Hepatocyte (in vitro differentiated cells): ENCODE data around the gene ERCC6L. TPM values are rescaled to one million over a fixed set of nuclear protein-coding genes. Genes with fewer than 3 reads are reported as not detected.

Experiments used
- DNase-seq: peaks from one replicate; pipeline ENCODE4 v3.0.0-alpha.2; 2016; ENCODE audit warnings: low spot score
- H2AFZ ChIP-seq: fragments of 200-600 bp; sonication (generic); 2 replicates; pipeline ENCODE4 v1.6.0; 2016; ENCODE audit warnings: antibody characterized with exemption, mild to moderate bottlenecking
- H3K27ac ChIP-seq: fragments of 200-600 bp; sonication (generic); 2 replicates; pipeline ENCODE4 v1.5.1; 2016; ENCODE audit warnings: mild to moderate bottlenecking
- H3K27me3 ChIP-seq: fragments of 200-600 bp; sonication (generic); 2 replicates; pipeline ENCODE4 v1.6.1; 2016
- H3K36me3 ChIP-seq: fragments of 200-600 bp; sonication (generic); replicated peaks from 2 replicates; pipeline ENCODE4 v1.5.1; 2016; ENCODE audit warnings: low read depth; ENCODE audit not compliant: insufficient read depth
- H3K4me1 ChIP-seq: fragments of 200-600 bp; sonication (generic); 2 replicates; pipeline ENCODE4 v1.5.1; 2016; ENCODE audit warnings: mild to moderate bottlenecking, moderate library complexity; ENCODE audit not compliant: insufficient read depth
- H3K4me2 ChIP-seq: fragments of 200-600 bp; sonication (generic); 2 replicates; pipeline ENCODE4 v1.6.0; 2016
- H3K4me3 ChIP-seq: fragments of 200-600 bp; sonication (generic); 2 replicates; pipeline ENCODE4 v1.5.1; 2016; ENCODE audit warnings: mild to moderate bottlenecking
- H3K79me2 ChIP-seq: fragments of 200-600 bp; sonication (generic); 2 replicates; pipeline ENCODE4 v1.6.0; 2017; ENCODE audit warnings: mild to moderate bottlenecking
- H3K9me2 ChIP-seq: fragments of 200-600 bp; sonication (generic); replicated peaks from 2 replicates; pipeline ENCODE4 v1.6.0; 2017; ENCODE audit warnings: mild to moderate bottlenecking; ENCODE audit not compliant: insufficient read depth
- H3K9me3 ChIP-seq: fragments of 200-600 bp; sonication (generic); 2 replicates; pipeline ENCODE4 v1.5.1; 2016; ENCODE audit warnings: low read depth, mild to moderate bottlenecking
- H4K20me1 ChIP-seq: fragments of 200-600 bp; sonication (generic); 2 replicates; pipeline ENCODE4 v1.6.0; 2016; ENCODE audit warnings: mild to moderate bottlenecking; ENCODE audit not compliant: insufficient read depth, poor library complexity, severe bottlenecking
- EZH2 ChIP-seq: fragments of 200-600 bp; sonication (generic); IDR thresholded peaks from 2 replicates; pipeline ENCODE4 v1.6.1; 2016; ENCODE audit warnings: antibody characterized with exemption, mild to moderate bottlenecking, borderline replicate concordance
- EZH2phosphoT487 ChIP-seq: fragments of 200-600 bp; sonication (generic); IDR thresholded peaks from one replicate; pipeline ENCODE4 v1.6.1; 2018; ENCODE audit warnings: antibody characterized with exemption, mild to moderate bottlenecking, low read depth, moderate library complexity; ENCODE audit not compliant: unreplicated experiment, severe bottlenecking
- WGBS: methylation state at CpG from one replicate; pipeline ENCODE4 v1.1.6; 2016; ENCODE audit warnings: low lambda C conversion rate; ENCODE audit errors: missing lambda C conversion rate; 5-methylcytosine and 5-hydroxymethylcytosine counted together
- polyA plus RNA-seq: library from polyadenylated mRNA; unstranded; fragments of >200 nt; fragmentation: Nextera tagmentation; extraction: Ambion mirVana; gene quantifications from 2 replicates; pipeline ENCODE4 v1.2.1, GENCODE V29; 2016
- total RNA-seq: library from RNA; depleted of rRNA; stranded (reverse); fragments of >200 nt; gene quantifications from 2 replicates; pipeline ENCODE4 v1.2.3, GENCODE V29; 2014
- TF ChIP-seq, protein P1 (sequence below): fragments of 200-600 bp; sonication (generic); IDR thresholded peaks from 2 replicates; pipeline ENCODE4 v1.5.1; 2016; ENCODE audit warnings: antibody characterized with exemption, mild to moderate bottlenecking; ENCODE audit not compliant: poor library complexity

ERCC6L gene
- total and polyA plus RNA-seq, 2 experiments from 2014 or later, result 0.51 to 1.5 TPM

DNA sequence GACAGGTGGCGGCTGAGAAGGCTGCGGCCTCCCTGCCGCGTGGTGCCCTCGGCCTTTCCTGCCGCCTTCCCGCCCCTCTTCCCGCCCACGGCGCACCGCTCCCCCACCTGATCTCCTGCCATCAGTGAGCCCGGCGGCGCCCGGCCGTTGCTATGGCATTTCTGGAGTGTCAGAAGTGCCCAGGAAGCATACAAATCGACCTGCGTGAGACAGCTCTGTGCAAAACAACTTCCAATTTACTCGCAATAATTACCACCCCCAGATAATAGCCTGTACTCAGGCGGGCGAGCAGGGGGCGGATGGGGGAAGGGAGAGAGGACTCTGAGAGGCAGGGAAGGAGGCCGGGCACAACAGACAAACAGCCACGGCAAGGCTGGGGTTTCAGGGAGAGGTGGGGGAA lies 16.6 kb upstream of the ERCC6L start:
- Histone ChIP-seq H3K79me2 (no peaks in the 10 kb centered on the region), H3K4me1 (no peaks in the 10 kb centered on the region), H3K4me3 (no peak overlapping the region), H3K9me3 (no peaks in the 10 kb centered on the region), H4K20me1 (no peaks in the 10 kb centered on the region), H3K9me2 (no peaks in the 10 kb centered on the region), H3K27me3 (no peaks in the 10 kb centered on the region), H3K27ac (no peak overlapping the region), H2AFZ (no peak overlapping the region), H3K4me2 (peak overlapping the region; percentile 67), H3K36me3 (no peaks in the 10 kb centered on the region)
- DNase-seq, result no peak
- WGBS, result 35% methylated on average over 21 of the region's 24 CpGs
- TF ChIP-seq, protein P1, sequence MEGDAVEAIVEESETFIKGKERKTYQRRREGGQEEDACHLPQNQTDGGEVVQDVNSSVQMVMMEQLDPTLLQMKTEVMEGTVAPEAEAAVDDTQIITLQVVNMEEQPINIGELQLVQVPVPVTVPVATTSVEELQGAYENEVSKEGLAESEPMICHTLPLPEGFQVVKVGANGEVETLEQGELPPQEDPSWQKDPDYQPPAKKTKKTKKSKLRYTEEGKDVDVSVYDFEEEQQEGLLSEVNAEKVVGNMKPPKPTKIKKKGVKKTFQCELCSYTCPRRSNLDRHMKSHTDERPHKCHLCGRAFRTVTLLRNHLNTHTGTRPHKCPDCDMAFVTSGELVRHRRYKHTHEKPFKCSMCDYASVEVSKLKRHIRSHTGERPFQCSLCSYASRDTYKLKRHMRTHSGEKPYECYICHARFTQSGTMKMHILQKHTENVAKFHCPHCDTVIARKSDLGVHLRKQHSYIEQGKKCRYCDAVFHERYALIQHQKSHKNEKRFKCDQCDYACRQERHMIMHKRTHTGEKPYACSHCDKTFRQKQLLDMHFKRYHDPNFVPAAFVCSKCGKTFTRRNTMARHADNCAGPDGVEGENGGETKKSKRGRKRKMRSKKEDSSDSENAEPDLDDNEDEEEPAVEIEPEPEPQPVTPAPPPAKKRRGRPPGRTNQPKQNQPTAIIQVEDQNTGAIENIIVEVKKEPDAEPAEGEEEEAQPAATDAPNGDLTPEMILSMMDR, result no peak
- TF ChIP-seq EZH2phosphoT487, result no peak
- TF ChIP-seq EZH2, result no peak

DNA sequence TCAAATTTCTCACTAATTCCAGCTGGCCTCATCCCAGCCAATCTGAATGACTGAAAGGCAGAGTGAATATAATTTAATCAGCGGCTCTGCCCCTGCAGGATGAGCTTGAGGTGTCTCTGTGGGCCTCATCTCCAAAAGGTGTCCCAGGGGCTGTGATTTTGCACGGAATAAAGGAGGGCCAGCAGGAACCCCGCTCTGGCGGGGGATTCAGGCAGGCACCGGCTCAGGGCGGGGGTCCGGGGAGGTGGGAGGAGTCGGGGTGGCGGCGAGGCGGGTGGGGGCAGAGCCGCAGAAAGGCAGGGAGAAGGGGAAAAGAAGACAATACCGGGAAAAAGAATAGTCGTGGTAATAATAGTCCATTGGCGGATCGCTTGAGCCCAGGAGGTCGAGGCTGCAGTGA lies 16.0 kb upstream of the ERCC6L start:
- TF ChIP-seq EZH2phosphoT487 (no peak), EZH2 (no peak)
- TF ChIP-seq, protein P1, result no peak
- Histone ChIP-seq H4K20me1 (no peaks in the 10 kb centered on the region), H2AFZ (no peak overlapping the region), H3K4me2 (peak overlapping the region; percentile 67), H3K36me3 (no peaks in the 10 kb centered on the region), H3K9me2 (no peaks in the 10 kb centered on the region), H3K4me1 (no peaks in the 10 kb centered on the region), H3K27me3 (no peaks in the 10 kb centered on the region), H3K27ac (no peak overlapping the region), H3K4me3 (no peak overlapping the region), H3K9me3 (no peaks in the 10 kb centered on the region), H3K79me2 (no peaks in the 10 kb centered on the region)
- 45% methylated on average over 8 of the region's 17 CpGs for WGBS
- no peak for DNase-seq

DNA sequence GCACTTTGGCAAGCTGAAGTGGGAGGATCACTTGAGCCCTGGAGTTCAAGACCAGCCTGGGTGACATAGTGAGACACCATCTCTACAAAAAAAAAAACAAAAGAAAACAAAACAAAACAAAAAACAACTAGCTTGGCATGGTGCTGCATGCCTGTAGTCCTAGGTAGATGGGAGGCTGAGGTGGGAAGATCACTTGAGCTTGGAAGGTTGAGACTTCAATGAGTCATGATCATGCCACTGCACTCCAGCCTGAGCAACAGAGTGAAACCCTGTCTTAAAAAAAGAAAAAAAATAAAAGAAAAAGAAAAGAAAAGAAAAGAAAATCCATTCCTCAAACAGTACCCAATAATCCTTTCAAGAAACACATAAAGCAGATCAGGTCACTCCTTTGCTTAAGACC lies 14.9 kb upstream of the ERCC6L start:
- H2AFZ ChIP-seq, result no peak overlapping the region
- no peak overlapping the region for H3K27ac ChIP-seq
- H3K4me3 ChIP-seq, result no peak overlapping the region
- TF ChIP-seq, protein P1, result no peak
- no peak for TF ChIP-seq EZH2phosphoT487
- no peak for TF ChIP-seq EZH2
- no peak for DNase-seq
- no peaks in the 10 kb centered on the region for H3K27me3 ChIP-seq
- H3K9me2 ChIP-seq, result no peaks in the 10 kb centered on the region
- no peaks in the 10 kb centered on the region for H3K4me1 ChIP-seq
- no peak overlapping the region for H3K4me2 ChIP-seq
- H4K20me1 ChIP-seq, result no peaks in the 10 kb centered on the region
- H3K9me3 ChIP-seq, result no peaks in the 10 kb centered on the region
- no peaks in the 10 kb centered on the region for H3K79me2 ChIP-seq
- H3K36me3 ChIP-seq, result no peaks in the 10 kb centered on the region
